Measurements from ENCODE around the gene ZNF18. TPM values are rescaled to one million over a fixed set of nuclear protein-coding genes. Genes with fewer than 3 reads are reported as not detected.

ZNF18 gene
- total and polyA plus RNA-seq, 2 of the 13 experiments (the other 11 are each of a cell fraction or from before 2014, with no cell fraction given): 2.4 to 5.4 TPM

DNA sequence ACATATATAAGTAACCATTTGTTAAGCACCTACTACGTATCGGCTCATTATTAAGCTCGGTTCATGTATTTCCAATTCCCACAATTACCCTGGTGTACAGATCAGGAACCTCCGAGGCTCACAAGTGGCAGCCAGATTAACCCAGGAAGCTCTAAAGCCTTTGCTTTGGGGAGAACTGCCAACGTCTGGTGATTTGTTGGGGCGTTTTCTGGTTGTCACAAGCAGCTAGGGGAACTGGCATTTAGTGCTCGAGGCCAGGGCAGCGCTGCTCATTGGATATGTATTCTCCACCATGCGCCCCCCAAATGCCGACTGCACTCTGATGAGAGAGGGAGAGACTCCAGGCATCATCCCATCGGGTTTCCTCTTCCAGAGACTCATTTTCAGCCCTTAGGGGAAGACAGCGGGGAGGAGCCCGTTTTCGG, 541 bp downstream of the ZNF18 start (continued):
- no peak for TF ChIP-seq ZNF441 (CRISPR knock-in tag; IDR thresholded peaks at IDR 0.05; ENCODE audit: borderline replicate concordance)
- 0 out of 2 replicates have a peak, but pooled peaks have one; percentile 30 for TF ChIP-seq ARHGAP35 (CRISPR knock-in tag; IDR thresholded peaks at IDR 0.05; ENCODE audit: borderline replicate concordance)
- TF ChIP-seq SCMH1 (CRISPR knock-in tag; IDR thresholded peaks at IDR 0.05; ENCODE audit: borderline replicate concordance): no peak
- TF ChIP-seq, protein P1, sequence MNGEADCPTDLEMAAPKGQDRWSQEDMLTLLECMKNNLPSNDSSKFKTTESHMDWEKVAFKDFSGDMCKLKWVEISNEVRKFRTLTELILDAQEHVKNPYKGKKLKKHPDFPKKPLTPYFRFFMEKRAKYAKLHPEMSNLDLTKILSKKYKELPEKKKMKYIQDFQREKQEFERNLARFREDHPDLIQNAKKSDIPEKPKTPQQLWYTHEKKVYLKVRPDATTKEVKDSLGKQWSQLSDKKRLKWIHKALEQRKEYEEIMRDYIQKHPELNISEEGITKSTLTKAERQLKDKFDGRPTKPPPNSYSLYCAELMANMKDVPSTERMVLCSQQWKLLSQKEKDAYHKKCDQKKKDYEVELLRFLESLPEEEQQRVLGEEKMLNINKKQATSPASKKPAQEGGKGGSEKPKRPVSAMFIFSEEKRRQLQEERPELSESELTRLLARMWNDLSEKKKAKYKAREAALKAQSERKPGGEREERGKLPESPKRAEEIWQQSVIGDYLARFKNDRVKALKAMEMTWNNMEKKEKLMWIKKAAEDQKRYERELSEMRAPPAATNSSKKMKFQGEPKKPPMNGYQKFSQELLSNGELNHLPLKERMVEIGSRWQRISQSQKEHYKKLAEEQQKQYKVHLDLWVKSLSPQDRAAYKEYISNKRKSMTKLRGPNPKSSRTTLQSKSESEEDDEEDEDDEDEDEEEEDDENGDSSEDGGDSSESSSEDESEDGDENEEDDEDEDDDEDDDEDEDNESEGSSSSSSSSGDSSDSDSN (CRISPR knock-in tag; IDR thresholded peaks at IDR 0.05): no peak
- TF ChIP-seq ARNT (IDR thresholded peaks at IDR 0.05): no peak
- no peak for TF ChIP-seq MYC (CRISPR knock-in tag; IDR thresholded peaks at IDR 0.05; ENCODE audit: borderline replicate concordance)
- TF ChIP-seq, protein P2, sequence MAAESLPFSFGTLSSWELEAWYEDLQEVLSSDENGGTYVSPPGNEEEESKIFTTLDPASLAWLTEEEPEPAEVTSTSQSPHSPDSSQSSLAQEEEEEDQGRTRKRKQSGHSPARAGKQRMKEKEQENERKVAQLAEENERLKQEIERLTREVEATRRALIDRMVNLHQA (CRISPR knock-in tag; IDR thresholded peaks at IDR 0.05): no peak
- no peak for TF ChIP-seq NR2F2 (IDR thresholded peaks at IDR 0.05; ENCODE audit: borderline replicate concordance, low read depth)
- no peak for TF ChIP-seq ZSCAN22 (CRISPR knock-in tag; IDR thresholded peaks at IDR 0.05)
- no peak for TF ChIP-seq ZNF660 (CRISPR knock-in tag; IDR thresholded peaks at IDR 0.05; ENCODE audit: borderline replicate concordance, low read depth)
- TF ChIP-seq, protein P3, sequence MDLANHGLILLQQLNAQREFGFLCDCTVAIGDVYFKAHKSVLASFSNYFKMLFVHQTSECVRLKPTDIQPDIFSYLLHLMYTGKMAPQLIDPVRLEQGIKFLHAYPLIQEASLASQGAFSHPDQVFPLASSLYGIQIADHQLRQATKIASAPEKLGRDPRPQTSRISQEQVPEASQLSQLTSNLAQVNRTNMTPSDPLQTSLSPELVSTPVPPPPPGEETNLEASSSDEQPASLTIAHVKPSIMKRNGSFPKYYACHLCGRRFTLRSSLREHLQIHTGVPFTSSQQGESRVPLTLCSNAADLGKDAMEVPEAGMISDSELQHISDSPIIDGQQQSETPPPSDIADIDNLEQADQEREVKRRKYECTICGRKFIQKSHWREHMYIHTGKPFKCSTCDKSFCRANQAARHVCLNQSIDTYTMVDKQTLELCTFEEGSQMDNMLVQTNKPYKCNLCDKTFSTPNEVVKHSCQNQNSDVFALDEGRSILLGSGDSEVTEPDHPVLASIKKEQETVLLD (CRISPR knock-in tag; IDR thresholded peaks at IDR 0.05; ENCODE audit: low read depth): no peak
- no peak for TF ChIP-seq ZNF562 (CRISPR knock-in tag; IDR thresholded peaks at IDR 0.05; ENCODE audit: borderline replicate concordance)
- TF ChIP-seq, protein P4, sequence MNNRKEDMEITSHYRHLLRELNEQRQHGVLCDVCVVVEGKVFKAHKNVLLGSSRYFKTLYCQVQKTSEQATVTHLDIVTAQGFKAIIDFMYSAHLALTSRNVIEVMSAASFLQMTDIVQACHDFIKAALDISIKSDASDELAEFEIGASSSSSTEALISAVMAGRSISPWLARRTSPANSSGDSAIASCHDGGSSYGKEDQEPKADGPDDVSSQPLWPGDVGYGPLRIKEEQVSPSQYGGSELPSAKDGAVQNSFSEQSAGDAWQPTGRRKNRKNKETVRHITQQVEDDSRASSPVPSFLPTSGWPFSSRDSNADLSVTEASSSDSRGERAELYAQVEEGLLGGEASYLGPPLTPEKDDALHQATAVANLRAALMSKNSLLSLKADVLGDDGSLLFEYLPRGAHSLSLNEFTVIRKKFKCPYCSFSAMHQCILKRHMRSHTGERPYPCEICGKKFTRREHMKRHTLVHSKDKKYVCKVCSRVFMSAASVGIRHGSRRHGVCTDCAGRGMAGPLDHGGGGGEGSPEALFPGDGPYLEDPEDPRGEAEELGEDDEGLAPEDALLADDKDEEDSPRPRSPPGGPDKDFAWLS (CRISPR knock-in tag; IDR thresholded peaks at IDR 0.05; ENCODE audit: borderline replicate concordance): no peak
- TF ChIP-seq SIX1 (CRISPR knock-in tag; IDR thresholded peaks at IDR 0.05; ENCODE audit: borderline replicate concordance): no peak
- 0 out of 2 replicates have a peak, but pooled peaks have one; percentile 67 for TF ChIP-seq ZNF790 (CRISPR knock-in tag; IDR thresholded peaks at IDR 0.05; ENCODE audit: borderline replicate concordance)
- no peak for TF ChIP-seq HMG20A (CRISPR knock-in tag; IDR thresholded peaks at IDR 0.05; ENCODE audit: borderline replicate concordance)
- TF ChIP-seq PCBP1 (IDR thresholded peaks at IDR 0.05; ENCODE audit: borderline replicate concordance, low read depth, low read length): no peak
- no peak for TF ChIP-seq MAZ (IDR thresholded peaks at IDR 0.05; ENCODE audit: borderline replicate concordance, low read depth, low read length)
- TF ChIP-seq MAZ (CRISPR knock-in tag; IDR thresholded peaks at IDR 0.05; ENCODE audit: low read depth): no peak
- no peak for TF ChIP-seq RFX1 (IDR thresholded peaks at IDR 0.05)
- TF ChIP-seq, protein P5, sequence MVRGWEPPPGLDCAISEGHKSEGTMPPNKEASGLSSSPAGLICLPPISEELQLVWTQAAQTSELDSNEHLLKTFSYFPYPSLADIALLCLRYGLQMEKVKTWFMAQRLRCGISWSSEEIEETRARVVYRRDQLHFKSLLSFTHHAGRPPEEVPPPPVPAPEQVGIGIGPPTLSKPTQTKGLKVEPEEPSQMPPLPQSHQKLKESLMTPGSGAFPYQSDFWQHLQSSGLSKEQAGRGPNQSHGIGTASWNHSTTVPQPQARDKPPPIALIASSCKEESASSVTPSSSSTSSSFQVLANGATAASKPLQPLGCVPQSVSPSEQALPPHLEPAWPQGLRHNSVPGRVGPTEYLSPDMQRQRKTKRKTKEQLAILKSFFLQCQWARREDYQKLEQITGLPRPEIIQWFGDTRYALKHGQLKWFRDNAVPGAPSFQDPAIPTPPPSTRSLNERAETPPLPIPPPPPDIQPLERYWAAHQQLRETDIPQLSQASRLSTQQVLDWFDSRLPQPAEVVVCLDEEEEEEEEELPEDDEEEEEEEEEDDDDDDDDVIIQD (CRISPR knock-in tag; IDR thresholded peaks at IDR 0.05; ENCODE audit: low read depth): no peak
- TF ChIP-seq, protein P6, sequence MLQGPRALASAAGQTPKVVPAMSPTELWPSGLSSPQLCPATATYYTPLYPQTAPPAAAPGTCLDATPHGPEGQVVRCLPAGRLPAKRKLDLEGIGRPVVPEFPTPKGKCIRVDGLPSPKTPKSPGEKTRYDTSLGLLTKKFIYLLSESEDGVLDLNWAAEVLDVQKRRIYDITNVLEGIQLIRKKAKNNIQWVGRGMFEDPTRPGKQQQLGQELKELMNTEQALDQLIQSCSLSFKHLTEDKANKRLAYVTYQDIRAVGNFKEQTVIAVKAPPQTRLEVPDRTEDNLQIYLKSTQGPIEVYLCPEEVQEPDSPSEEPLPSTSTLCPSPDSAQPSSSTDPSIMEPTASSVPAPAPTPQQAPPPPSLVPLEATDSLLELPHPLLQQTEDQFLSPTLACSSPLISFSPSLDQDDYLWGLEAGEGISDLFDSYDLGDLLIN (CRISPR knock-in tag; IDR thresholded peaks at IDR 0.05; ENCODE audit: borderline replicate concordance): no peak

Data from HepG2 (cell line).